ENCODE measurements around the gene TJAP1. TPM values are rescaled to one million over a fixed set of nuclear protein-coding genes. Genes with fewer than 3 reads are reported as not detected.

The TJAP1 gene
- total RNA-seq, 6 experiments from 2014 or later, result 9.2 to 16.0 (median 12.9) TPM

DNA sequence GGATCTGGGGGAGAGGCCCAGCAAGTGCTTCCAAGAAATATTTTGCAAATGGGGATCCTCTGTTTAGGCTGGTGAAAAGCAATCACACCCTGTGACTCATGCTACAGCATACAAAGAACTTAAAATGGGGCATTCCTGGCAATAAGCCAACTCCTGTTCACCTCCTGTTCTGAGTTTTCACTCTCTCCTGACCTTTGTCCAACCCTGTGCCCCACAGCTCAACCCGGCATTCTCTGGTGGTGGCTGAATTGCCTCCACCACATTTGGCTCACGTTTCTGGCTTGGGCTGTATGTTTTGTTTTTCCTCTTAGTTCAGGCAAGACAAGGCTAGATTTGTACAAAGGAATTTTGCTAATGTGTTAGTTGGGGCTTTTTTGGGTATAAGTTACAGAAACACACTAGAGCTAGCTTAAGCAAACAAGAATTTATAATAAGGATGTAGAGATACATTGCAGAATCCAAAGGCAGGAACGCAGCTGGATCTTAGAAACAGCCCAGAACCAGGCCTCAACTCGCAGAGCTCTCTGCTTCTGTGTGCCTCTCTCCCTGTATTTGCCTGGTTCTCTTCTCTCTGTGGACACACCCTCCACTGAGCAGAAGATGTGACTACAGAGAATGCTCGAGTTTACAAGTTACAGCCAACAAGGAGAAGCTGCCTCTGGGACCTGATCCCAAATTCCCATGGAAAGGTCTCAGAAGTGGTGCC, 40.6 kb upstream of the TJAP1 start:
- intact Hi-C loops (cut with DNase I), result no loop called here
- H3K27me3 ChIP-seq, result no peaks in the 10 kb centered on the region
- TF ChIP-seq POLR2A (IDR thresholded peaks at IDR 0.05), result no peak
- TF ChIP-seq, protein P1, sequence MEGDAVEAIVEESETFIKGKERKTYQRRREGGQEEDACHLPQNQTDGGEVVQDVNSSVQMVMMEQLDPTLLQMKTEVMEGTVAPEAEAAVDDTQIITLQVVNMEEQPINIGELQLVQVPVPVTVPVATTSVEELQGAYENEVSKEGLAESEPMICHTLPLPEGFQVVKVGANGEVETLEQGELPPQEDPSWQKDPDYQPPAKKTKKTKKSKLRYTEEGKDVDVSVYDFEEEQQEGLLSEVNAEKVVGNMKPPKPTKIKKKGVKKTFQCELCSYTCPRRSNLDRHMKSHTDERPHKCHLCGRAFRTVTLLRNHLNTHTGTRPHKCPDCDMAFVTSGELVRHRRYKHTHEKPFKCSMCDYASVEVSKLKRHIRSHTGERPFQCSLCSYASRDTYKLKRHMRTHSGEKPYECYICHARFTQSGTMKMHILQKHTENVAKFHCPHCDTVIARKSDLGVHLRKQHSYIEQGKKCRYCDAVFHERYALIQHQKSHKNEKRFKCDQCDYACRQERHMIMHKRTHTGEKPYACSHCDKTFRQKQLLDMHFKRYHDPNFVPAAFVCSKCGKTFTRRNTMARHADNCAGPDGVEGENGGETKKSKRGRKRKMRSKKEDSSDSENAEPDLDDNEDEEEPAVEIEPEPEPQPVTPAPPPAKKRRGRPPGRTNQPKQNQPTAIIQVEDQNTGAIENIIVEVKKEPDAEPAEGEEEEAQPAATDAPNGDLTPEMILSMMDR (IDR thresholded peaks at IDR 0.05), result no peak
- peaks cover 0 to 12% (median 1%) of the 10 kb centered on the region in 4 donors for H3K36me3 ChIP-seq
- no peaks in the 10 kb centered on the region for H3K9me3 ChIP-seq
- no peak overlapping the region for H3K4me3 ChIP-seq
- ATAC-seq, result peak; percentile 38 to 90 (median 76)
- peak in 2 of 3 donors; percentile 59 to 72 for DNase-seq
- H3K27ac ChIP-seq, result no peak overlapping the region
- peaks cover 0 to 18% (median 0%) of the 10 kb centered on the region in 4 donors for H3K4me1 ChIP-seq
- 61% methylated on average over 4 of the region's 5 CpGs for WGBS (ENCODE audit: insufficient coverage, low coverage, low lambda C conversion rate, missing lambda C conversion rate)

DNA sequence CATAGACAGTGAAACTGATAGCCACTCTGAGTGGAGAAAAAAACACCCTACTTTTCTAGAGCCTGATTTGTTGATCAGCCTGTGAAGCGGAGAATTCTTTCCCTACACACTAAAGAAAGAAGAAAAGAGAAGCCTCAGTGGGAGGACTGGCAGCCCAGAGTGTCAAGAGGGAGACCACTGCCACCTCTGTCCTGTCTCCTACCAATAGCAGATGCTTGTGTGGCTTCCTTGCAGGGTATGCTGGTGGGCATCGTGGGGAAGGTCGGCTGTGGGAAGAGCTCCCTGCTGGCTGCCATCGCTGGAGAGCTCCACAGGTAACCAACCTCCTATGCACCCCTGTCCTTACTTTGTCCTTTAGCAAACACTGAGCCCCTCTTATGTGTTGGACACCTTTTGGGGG, 39.7 kb upstream of the TJAP1 start:
- H3K4me1 ChIP-seq, result peaks cover 0 to 18% (median 0%) of the 10 kb centered on the region in 4 donors
- intact Hi-C loops (cut with DNase I), result no loop called here
- H3K4me3 ChIP-seq, result no peak overlapping the region
- H3K36me3 ChIP-seq, result peaks cover 0 to 20% (median 3%) of the 10 kb centered on the region in 4 donors
- TF ChIP-seq, protein P1 (IDR thresholded peaks at IDR 0.05), result no peak
- TF ChIP-seq POLR2A (IDR thresholded peaks at IDR 0.05), result no peak
- WGBS (ENCODE audit: insufficient coverage, low coverage, low lambda C conversion rate, missing lambda C conversion rate), result 0% methylated on average over 1 of the region's 4 CpGs
- no peaks in the 10 kb centered on the region for H3K9me3 ChIP-seq
- H3K27ac ChIP-seq, result no peak overlapping the region
- DNase-seq, result no peak
- ATAC-seq, result no peak
- no peaks in the 10 kb centered on the region for H3K27me3 ChIP-seq

DNA sequence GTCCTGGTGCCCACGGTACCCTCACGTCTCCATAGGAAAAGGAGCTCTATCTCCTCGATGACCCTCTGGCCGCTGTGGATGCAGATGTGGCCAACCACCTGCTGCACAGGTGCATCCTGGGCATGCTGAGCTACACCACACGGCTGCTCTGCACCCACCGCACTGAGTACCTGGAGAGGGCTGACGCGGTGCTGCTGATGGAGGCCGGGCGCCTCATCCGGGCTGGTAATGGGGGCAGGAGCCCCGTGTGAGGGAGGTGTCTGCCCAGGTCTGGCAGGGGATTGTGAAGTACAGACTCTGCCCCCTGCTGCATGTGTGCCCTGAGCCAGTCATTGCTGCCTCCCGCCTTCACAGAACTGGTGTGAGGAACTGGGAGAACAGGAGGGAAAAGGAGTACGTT, 34.4 kb upstream of the TJAP1 start:
- H3K36me3 ChIP-seq, result peaks cover 0 to 39% (median 3%) of the 10 kb centered on the region in 4 donors

DNA sequence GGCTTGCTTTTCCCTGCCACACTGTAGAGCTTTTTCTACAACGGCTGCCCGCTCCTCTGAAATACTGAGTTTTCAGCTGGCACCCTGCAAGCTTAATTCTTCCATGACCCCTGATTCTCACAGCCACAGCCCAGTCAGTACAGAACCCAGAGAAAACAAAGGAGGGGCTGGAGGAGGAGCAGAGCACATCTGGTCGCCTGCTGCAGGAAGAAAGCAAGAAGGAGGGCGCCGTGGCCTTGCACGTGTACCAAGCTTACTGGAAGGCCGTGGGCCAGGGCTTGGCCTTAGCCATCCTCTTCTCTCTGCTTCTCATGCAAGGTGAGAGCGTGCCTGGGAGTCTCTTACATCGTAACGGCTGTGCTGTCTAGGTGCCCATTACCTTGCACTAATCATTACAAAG, 33.3 kb upstream of the TJAP1 start:
- Histone ChIP-seq H3K9me3 (no peaks in the 10 kb centered on the region), H3K4me3 (no peak overlapping the region), H3K36me3 (peaks cover 0 to 41% (median 3%) of the 10 kb centered on the region in 4 donors), H3K27ac (no peak overlapping the region), H3K27me3 (no peaks in the 10 kb centered on the region), H3K4me1 (no peaks in the 10 kb centered on the region)
- 75% methylated on average over 4 of the region's 10 CpGs for WGBS (ENCODE audit: insufficient coverage, low coverage, low lambda C conversion rate, missing lambda C conversion rate)
- intact Hi-C loops (cut with DNase I), result no loop called here
- DNase-seq (no peak), ATAC-seq (no peak)
- no peak for TF ChIP-seq POLR2A (IDR thresholded peaks at IDR 0.05)
- TF ChIP-seq, protein P1 (IDR thresholded peaks at IDR 0.05), result no peak

More for the DNA sequence above, 34.4 kb upstream of the TJAP1 start:
- no peak overlapping the region for H3K27ac ChIP-seq
- no peak overlapping the region for H3K4me3 ChIP-seq
- H3K4me1 ChIP-seq, result no peaks in the 10 kb centered on the region
- WGBS (ENCODE audit: insufficient coverage, low coverage, low lambda C conversion rate, missing lambda C conversion rate), result 90% methylated on average over 4 of the region's 14 CpGs
- H3K27me3 ChIP-seq, result no peaks in the 10 kb centered on the region
- TF ChIP-seq POLR2A (IDR thresholded peaks at IDR 0.05), result no peak
- TF ChIP-seq, protein P1 (IDR thresholded peaks at IDR 0.05), result no peak
- ATAC-seq, result no peak
- intact Hi-C loops (cut with DNase I), result no loop called here
- no peak for DNase-seq
- no peaks in the 10 kb centered on the region for H3K9me3 ChIP-seq
